Measurements from ENCODE around the gene FOXN3.

FOXN3 gene

DNA sequence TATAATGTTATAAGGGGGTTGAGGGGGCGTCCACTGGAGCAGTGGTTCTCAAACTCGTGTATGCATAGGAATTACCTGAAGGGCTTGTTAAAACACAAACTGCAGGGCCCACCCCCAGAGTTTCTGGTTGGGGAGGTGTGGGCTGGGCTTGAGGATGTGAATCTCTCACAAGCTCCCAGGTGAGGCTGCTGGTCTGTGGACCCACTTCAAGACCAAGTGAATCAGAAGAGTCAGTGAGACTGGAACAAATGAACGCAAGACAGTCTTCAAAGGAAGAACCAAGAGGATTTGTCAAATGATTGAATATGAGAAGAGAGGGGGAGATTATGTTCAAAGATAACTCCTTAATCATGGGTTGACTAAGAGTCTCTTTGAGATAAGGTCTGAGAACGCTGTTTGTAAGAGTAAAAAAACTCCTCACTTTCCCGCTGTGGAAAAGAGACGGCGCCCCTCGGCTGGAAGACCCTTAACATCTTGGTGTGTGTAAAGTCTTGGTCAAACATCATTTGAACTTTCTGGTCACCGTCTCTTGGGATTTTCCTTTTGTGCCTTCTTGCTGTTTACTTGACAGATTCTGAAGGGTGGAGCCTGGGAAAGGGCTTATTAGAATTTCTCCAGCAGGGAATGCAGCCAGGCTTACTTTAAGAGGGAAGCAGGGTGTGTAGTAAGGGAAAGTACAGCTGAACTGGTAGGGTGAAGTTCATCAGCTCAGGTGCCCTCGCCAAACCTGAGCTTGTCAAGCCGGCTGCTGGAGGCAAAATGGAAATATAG lies 5.3 kb upstream of the FOXN3 start:
- Histone ChIP-seq H3K27ac (ENCODE audit: low read depth, low read length) (no peak overlapping the region), H3K9me3 (ENCODE audit: control insufficient read depth in 5 of 5, low read length in 5 of 5) (peaks cover 0 to 4% (median 0%) of the 10 kb centered on the region in 5 donors), H3K9ac (ENCODE audit: low read length in 5 of 5) (peak overlapping the region in 1 of 5 donors; percentile 21), H3K36me3 (ENCODE audit: control insufficient read depth in 5 of 5, insufficient read depth in 5 of 5, low read length in 5 of 5) (no peaks in the 10 kb centered on the region), H3K4me3 (ENCODE audit: low read depth in 1 of 5, low read length in 5 of 5) (no peak overlapping the region), H3K4me1 (ENCODE audit: control insufficient read depth in 5 of 5, insufficient read depth in 5 of 5, low read length in 5 of 5) (peaks cover 4 to 37% (median 32%) of the 10 kb centered on the region in 5 donors), H3K27me3 (ENCODE audit: control insufficient read depth in 5 of 5, insufficient read depth in 4 of 5, low read length in 5 of 5) (no peaks in the 10 kb centered on the region)

DNA sequence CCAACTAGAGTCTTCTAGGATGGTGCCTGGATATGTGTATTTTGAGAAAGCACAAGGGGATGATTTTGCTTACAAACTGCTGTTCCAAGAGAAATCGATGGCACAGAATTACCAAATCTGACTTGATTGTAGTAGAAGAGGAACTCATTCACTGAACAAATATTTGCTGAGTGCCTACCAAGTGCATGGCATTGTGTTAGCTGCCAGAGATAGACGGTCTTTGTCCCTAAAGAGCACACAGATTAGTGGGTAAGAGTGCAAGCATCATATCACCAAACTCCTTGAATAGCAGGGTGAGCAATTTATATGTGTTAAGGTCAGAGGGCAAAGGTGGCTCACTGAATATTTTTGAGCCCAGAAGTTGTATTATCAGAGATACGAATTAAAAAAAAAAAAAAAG lies 3.5 kb upstream of the FOXN3 start:
- no peak overlapping the region for H3K9ac ChIP-seq (ENCODE audit: low read length in 5 of 5)
- H3K9me3 ChIP-seq (ENCODE audit: control insufficient read depth in 5 of 5, low read length in 5 of 5): no peaks in the 10 kb centered on the region
- no peak overlapping the region for H3K27ac ChIP-seq (ENCODE audit: low read depth, low read length)
- no peak overlapping the region for H3K4me3 ChIP-seq (ENCODE audit: low read depth in 1 of 5, low read length in 5 of 5)
- peaks cover 4 to 38% (median 23%) of the 10 kb centered on the region in 5 donors for H3K4me1 ChIP-seq (ENCODE audit: control insufficient read depth in 5 of 5, insufficient read depth in 5 of 5, low read length in 5 of 5)
- no peaks in the 10 kb centered on the region for H3K27me3 ChIP-seq (ENCODE audit: control insufficient read depth in 5 of 5, insufficient read depth in 4 of 5, low read length in 5 of 5)
- H3K36me3 ChIP-seq (ENCODE audit: control insufficient read depth in 5 of 5, insufficient read depth in 5 of 5, low read length in 5 of 5): no peaks in the 10 kb centered on the region

DNA sequence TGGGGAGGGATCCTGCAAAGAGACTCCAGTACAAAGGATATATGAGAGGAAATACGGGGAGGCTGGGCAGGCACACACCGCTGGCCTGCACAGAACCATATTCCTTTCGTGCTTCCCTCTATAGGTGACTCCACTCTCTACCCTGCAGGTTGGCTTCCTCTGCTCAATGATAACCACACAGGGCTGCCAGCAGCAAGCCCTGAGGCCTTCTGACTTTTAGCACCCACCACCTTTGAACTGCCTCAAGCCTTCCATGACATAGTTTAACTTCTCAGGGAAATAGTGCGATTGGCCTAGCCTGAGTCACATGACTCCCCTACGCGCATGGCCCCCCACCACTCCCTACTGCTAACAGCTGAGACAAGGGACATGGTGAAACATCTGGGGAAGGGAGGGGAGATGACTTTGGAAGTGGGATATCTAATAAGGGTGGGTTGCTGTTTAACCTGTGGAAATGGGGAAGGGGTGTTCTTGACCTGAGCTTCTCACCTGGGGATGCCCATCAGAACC lies 3.0 kb upstream of the FOXN3 start:
- H3K9me3 ChIP-seq (ENCODE audit: control insufficient read depth in 5 of 5, low read length in 5 of 5): no peaks in the 10 kb centered on the region
- H3K9ac ChIP-seq (ENCODE audit: low read length in 5 of 5): no peak overlapping the region
- H3K27ac ChIP-seq (ENCODE audit: low read depth, low read length): no peak overlapping the region
- H3K4me3 ChIP-seq (ENCODE audit: low read depth in 1 of 5, low read length in 5 of 5): no peak overlapping the region
- peaks cover 4 to 42% (median 26%) of the 10 kb centered on the region in 5 donors for H3K4me1 ChIP-seq (ENCODE audit: control insufficient read depth in 5 of 5, insufficient read depth in 5 of 5, low read length in 5 of 5)
- no peaks in the 10 kb centered on the region for H3K27me3 ChIP-seq (ENCODE audit: control insufficient read depth in 5 of 5, insufficient read depth in 4 of 5, low read length in 5 of 5)
- no peaks in the 10 kb centered on the region for H3K36me3 ChIP-seq (ENCODE audit: control insufficient read depth in 5 of 5, insufficient read depth in 5 of 5, low read length in 5 of 5)

DNA sequence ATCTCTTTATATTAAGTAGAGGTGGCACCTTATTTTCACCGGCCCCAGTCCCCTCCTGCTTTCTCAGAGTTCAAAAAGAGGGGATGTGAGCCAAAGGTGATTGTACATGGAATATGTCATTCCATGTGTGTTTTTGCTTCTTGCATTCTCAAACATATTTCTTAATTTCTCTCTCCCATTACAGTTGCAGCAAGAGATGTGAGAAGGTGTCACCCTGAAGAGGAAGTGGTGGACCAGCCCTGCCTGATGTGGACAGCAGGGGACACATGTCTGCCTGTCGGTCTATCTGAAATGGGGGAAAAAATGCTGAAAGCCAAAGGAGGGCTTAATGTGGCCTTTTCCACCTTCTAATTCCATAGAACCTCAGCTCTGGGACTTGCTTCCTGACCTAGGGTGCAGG lies 1.9 kb upstream of the FOXN3 start:
- Histone ChIP-seq H3K9ac (ENCODE audit: low read length in 5 of 5) (no peak overlapping the region), H3K4me3 (ENCODE audit: low read depth in 1 of 5, low read length in 5 of 5) (no peak overlapping the region), H3K27ac (ENCODE audit: low read depth, low read length) (peak overlapping the region; percentile 70), H3K27me3 (ENCODE audit: control insufficient read depth in 5 of 5, insufficient read depth in 4 of 5, low read length in 5 of 5) (no peaks in the 10 kb centered on the region), H3K9me3 (ENCODE audit: control insufficient read depth in 5 of 5, low read length in 5 of 5) (no peaks in the 10 kb centered on the region), H3K36me3 (ENCODE audit: control insufficient read depth in 5 of 5, insufficient read depth in 5 of 5, low read length in 5 of 5) (no peaks in the 10 kb centered on the region), H3K4me1 (ENCODE audit: control insufficient read depth in 5 of 5, insufficient read depth in 5 of 5, low read length in 5 of 5) (peaks cover 4 to 46% (median 33%) of the 10 kb centered on the region in 5 donors)

DNA sequence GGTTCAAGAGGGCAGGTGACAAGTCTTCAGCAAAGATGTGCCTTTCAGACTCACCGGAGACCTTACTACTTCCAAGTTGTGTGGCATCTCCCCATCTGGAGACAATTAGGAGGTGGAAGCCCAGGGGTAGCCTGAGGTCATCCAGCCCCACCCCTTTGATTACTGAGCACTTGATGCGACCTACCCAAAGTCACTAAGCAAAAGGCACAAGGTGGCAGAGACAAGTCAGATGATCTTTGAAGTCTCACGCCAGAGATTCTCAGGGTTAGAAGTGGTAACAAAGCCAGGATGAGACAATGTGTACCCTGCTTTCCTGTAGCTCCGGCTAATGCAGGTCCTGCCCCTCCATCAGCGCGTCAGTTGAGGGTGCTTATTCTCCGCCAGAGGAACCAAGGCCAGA lies 1.4 kb upstream of the FOXN3 start:
- H3K36me3 ChIP-seq (ENCODE audit: control insufficient read depth in 5 of 5, insufficient read depth in 5 of 5, low read length in 5 of 5): no peaks in the 10 kb centered on the region
- H3K9me3 ChIP-seq (ENCODE audit: control insufficient read depth in 5 of 5, low read length in 5 of 5): no peaks in the 10 kb centered on the region
- H3K4me1 ChIP-seq (ENCODE audit: control insufficient read depth in 5 of 5, insufficient read depth in 5 of 5, low read length in 5 of 5): peaks cover 4 to 46% (median 33%) of the 10 kb centered on the region in 5 donors
- peak overlapping the region; percentile 70 for H3K27ac ChIP-seq (ENCODE audit: low read depth, low read length)
- peak overlapping the region in 3 of 5 donors; percentile 82 to 90 (median 83) for H3K4me3 ChIP-seq (ENCODE audit: low read depth in 1 of 5, low read length in 5 of 5)
- H3K9ac ChIP-seq (ENCODE audit: low read length in 5 of 5): peak overlapping the region in 2 of 5 donors; percentile 23 to 77
- no peaks in the 10 kb centered on the region for H3K27me3 ChIP-seq (ENCODE audit: control insufficient read depth in 5 of 5, insufficient read depth in 4 of 5, low read length in 5 of 5)

DNA sequence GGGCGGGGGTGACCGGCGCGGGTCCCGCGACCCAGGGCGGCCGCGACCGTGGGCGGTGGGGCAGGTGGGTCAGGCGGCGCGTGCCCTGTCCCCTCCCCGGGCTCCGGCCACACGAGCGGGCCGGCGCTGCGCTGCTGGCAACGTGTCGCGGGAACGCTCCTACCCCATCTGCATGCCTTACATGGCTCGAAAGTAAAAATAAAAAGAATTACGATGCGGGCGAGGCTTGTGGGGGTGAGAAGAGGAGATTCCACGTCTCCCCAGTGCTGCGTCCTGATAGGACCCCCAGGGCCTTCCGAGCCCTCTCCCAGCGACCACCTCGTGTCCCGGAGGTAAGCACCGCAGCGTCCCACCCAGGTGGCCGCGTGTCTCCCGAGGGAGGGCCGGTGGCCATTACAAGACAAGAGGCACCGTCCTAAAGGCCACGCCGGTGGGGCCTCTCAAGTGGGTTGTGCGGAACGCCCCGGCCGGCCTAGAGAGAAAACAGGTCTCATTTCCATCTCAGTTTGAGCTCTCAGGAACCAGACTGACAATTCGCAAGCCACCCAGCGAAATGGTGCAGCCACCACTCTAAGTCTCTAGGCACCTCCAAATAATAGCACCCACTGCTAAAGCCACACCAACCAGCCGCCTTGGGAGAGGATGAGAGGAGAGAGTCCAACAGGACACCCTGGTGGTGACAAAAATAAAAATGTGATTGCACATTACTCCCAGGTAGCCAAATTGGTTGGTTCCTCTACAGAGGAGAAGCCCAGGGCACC lies 612 bp upstream of the FOXN3 start:
- Histone ChIP-seq H3K27me3 (ENCODE audit: control insufficient read depth in 5 of 5, insufficient read depth in 4 of 5, low read length in 5 of 5) (no peaks in the 10 kb centered on the region), H3K9ac (ENCODE audit: low read length in 5 of 5) (peak overlapping the region in 4 of 5 donors; percentile 60 to 89 (median 82)), H3K4me3 (ENCODE audit: low read depth in 1 of 5, low read length in 5 of 5) (peak overlapping the region; percentile 69 to 90 (median 83)), H3K4me1 (ENCODE audit: control insufficient read depth in 5 of 5, insufficient read depth in 5 of 5, low read length in 5 of 5) (peaks cover 4 to 43% (median 28%) of the 10 kb centered on the region in 5 donors), H3K36me3 (ENCODE audit: control insufficient read depth in 5 of 5, insufficient read depth in 5 of 5, low read length in 5 of 5) (peaks cover 0 to under 1% (median 0%) of the 10 kb centered on the region in 5 donors), H3K9me3 (ENCODE audit: control insufficient read depth in 5 of 5, low read length in 5 of 5) (no peaks in the 10 kb centered on the region), H3K27ac (ENCODE audit: low read depth, low read length) (peak overlapping the region; percentile 70)

DNA sequence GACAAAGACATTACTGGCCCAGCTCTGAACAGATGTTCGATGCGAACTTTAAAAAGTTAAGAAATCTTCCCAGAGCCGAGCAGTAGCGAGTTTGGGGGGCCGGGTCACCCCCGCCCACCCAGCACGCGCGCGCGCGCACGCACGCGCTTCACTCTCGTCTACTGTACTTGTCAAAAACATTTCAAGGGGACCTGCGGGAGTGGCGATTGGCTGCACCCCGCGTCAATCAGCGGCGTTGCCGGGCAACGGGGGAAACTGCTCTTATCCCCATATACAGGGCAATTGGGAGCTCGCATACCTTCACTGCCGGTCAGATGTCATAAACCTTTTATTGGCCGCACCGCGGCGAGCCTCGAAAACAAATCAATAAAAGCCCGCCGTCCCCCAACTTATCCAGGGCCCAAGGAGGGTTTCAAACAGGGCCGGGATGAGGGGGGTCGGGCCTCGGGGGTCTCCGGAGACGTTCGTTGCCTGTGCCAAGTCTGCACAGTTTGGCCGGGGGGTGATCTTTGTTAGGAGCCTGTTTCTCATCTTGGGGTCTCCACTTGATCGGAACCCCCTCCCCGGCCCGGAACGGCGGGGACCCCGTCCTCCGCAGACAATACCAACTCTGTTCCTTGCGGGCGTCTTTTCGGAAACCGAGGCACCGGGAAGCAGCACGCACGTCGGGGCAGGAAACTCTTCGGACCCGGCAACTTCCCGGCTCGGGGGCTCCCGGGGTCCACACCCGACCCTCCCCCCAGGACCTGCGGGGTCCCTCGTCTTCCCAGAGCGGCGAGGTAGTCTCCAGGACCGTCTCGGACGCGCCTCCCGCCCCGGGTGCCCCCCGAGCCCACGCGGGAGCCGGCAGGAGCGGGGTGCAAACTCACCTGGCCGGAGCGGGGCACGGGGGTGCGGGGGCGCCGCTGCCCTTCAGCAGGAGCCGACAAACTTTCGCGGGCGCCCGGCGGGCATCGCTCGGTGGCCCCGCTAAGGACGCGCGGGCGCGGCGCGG lies 734 bp downstream of the FOXN3 start:
- H3K9me3 ChIP-seq (ENCODE audit: control insufficient read depth in 5 of 5, low read length in 5 of 5): no peaks in the 10 kb centered on the region
- H3K4me3 ChIP-seq (ENCODE audit: low read depth in 1 of 5, low read length in 5 of 5): peak overlapping the region; percentile 65 to 91 (median 83)
- H3K9ac ChIP-seq (ENCODE audit: low read length in 5 of 5): peak overlapping the region; percentile 77 to 96 (median 89)
- peaks cover 4 to 14% (median 10%) of the 10 kb centered on the region in 5 donors for H3K36me3 ChIP-seq (ENCODE audit: control insufficient read depth in 5 of 5, insufficient read depth in 5 of 5, low read length in 5 of 5)
- peaks cover 0 to 38% (median 28%) of the 10 kb centered on the region in 5 donors for H3K4me1 ChIP-seq (ENCODE audit: control insufficient read depth in 5 of 5, insufficient read depth in 5 of 5, low read length in 5 of 5)
- no peaks in the 10 kb centered on the region for H3K27me3 ChIP-seq (ENCODE audit: control insufficient read depth in 5 of 5, insufficient read depth in 4 of 5, low read length in 5 of 5)
- H3K27ac ChIP-seq (ENCODE audit: low read depth, low read length): peak overlapping the region; percentile 90

DNA sequence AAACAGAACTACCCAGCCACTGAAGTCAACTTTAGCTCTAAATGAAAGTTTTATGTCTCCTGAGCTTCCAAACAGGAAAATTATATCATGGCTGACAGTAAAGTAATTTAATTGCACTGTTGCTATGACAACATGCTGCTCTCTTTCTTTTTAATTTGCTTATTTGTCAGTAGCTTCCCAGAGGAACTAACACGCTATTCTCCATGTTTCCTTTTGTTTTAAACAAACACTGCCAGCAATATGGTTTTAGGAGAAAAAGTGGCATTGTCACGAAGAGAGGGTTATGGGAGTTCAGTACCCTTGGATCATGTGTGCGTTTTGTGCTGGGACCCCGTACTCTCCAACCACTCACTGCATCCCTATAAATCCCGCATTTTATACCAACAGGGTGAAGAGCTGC lies 1.9 kb downstream of the FOXN3 start:
- H3K27me3 ChIP-seq (ENCODE audit: control insufficient read depth in 5 of 5, insufficient read depth in 4 of 5, low read length in 5 of 5): no peaks in the 10 kb centered on the region
- H3K4me3 ChIP-seq (ENCODE audit: low read depth in 1 of 5, low read length in 5 of 5): peak overlapping the region; percentile 65 to 91 (median 83)
- H3K9me3 ChIP-seq (ENCODE audit: control insufficient read depth in 5 of 5, low read length in 5 of 5): no peaks in the 10 kb centered on the region
- H3K27ac ChIP-seq (ENCODE audit: low read depth, low read length): peak overlapping the region; percentile 90
- H3K4me1 ChIP-seq (ENCODE audit: control insufficient read depth in 5 of 5, insufficient read depth in 5 of 5, low read length in 5 of 5): peaks cover 0 to 45% (median 33%) of the 10 kb centered on the region in 5 donors
- peaks cover 8 to 20% (median 15%) of the 10 kb centered on the region in 5 donors for H3K36me3 ChIP-seq (ENCODE audit: control insufficient read depth in 5 of 5, insufficient read depth in 5 of 5, low read length in 5 of 5)
- peak overlapping the region; percentile 46 to 96 (median 89) for H3K9ac ChIP-seq (ENCODE audit: low read length in 5 of 5)

DNA sequence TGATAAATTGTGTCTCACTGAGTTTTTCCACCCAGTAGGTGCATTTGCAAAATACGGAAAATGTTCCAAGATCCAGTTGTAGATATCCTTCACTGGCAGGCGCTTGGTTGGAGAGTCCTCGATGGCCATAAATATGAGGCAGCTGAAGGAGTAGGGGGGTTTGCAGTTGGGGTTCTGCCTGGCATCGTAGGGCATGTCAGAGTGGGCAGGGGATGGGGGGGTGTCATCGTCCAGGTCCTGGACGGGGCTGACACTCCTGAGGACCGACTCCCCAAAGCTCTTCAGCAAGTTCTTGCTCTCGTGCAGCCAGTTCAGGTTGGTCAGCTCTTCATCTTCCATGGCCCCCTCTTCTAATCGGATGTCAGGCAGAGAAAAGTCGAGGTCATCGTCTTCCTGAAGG lies 5.1 kb downstream of the FOXN3 start:
- Histone ChIP-seq H3K4me1 (ENCODE audit: control insufficient read depth in 5 of 5, insufficient read depth in 5 of 5, low read length in 5 of 5) (peaks cover 3 to 53% (median 41%) of the 10 kb centered on the region in 5 donors), H3K4me3 (ENCODE audit: low read depth in 1 of 5, low read length in 5 of 5) (no peak overlapping the region), H3K9me3 (ENCODE audit: control insufficient read depth in 5 of 5, low read length in 5 of 5) (no peaks in the 10 kb centered on the region), H3K27me3 (ENCODE audit: control insufficient read depth in 5 of 5, insufficient read depth in 4 of 5, low read length in 5 of 5) (no peaks in the 10 kb centered on the region), H3K36me3 (ENCODE audit: control insufficient read depth in 5 of 5, insufficient read depth in 5 of 5, low read length in 5 of 5) (peaks cover 8 to 26% (median 18%) of the 10 kb centered on the region in 5 donors), H3K27ac (ENCODE audit: low read depth, low read length) (no peak overlapping the region), H3K9ac (ENCODE audit: low read length in 5 of 5) (no peak overlapping the region)

Data from subcutaneous abdominal adipose tissue (tissue), 5 donors.